ENCODE results near the gene LSAMP.

- TF ChIP-seq CTCF (conservative IDR thresholded peaks at IDR 0.05) (no peak), EZH2 (IDR thresholded peaks at IDR 0.05; ENCODE audit: low read depth) (no peak)
Observed at GRCh38 chr3:116077059-116077458, 368.2 kb downstream of the LSAMP start.

Data from PC-9 (cell line).